ENCODE measurements around the gene NPSR1.

DNA sequence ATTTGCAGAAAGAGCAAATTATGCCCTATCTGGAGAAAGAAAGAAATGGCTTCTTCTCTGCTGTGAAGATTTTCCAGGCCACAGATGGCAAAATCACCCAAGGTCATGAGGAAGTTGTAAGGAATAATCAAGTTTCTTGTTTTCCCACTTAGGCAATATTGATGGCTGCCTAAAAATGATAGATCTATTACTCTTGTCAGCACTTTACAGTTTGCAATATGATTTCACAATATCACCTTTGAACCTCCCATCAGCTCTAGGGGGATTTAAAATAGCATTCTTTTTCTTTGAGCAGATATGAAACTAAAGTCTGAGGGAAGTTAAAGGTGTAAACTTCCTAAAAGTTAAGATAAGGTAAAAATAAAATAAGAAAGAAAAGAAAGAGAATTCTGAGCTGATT, 6.7 kb downstream of the NPSR1 start:
- TF ChIP-seq EZH2 (IDR thresholded peaks at IDR 0.05; ENCODE audit: borderline replicate concordance) (no peak), EZH2phosphoT487 (IDR thresholded peaks at IDR 0.05; ENCODE audit: low read depth, severe bottlenecking, unreplicated experiment) (no peak)
- TF ChIP-seq, protein P1, sequence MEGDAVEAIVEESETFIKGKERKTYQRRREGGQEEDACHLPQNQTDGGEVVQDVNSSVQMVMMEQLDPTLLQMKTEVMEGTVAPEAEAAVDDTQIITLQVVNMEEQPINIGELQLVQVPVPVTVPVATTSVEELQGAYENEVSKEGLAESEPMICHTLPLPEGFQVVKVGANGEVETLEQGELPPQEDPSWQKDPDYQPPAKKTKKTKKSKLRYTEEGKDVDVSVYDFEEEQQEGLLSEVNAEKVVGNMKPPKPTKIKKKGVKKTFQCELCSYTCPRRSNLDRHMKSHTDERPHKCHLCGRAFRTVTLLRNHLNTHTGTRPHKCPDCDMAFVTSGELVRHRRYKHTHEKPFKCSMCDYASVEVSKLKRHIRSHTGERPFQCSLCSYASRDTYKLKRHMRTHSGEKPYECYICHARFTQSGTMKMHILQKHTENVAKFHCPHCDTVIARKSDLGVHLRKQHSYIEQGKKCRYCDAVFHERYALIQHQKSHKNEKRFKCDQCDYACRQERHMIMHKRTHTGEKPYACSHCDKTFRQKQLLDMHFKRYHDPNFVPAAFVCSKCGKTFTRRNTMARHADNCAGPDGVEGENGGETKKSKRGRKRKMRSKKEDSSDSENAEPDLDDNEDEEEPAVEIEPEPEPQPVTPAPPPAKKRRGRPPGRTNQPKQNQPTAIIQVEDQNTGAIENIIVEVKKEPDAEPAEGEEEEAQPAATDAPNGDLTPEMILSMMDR (IDR thresholded peaks at IDR 0.05; ENCODE audit: poor library complexity), result no peak

Measured in hepatocyte (in vitro differentiated cells).